Type B pancreatic cell (in vitro differentiated cells): ENCODE measurements around the gene TMEM212. TPM values are rescaled to one million over a fixed set of nuclear protein-coding genes. Genes with fewer than 3 reads are reported as not detected.

Experiments
- DNase-seq: peaks from one replicate; pipeline ENCODE4 v3.0.0; 2021; ENCODE audit warnings: mixed read lengths; ENCODE audit not compliant: unreplicated experiment; ENCODE audit errors: extremely low spot score
- H3K27ac Mint-ChIP-seq: 2 replicates; pipeline ENCODE4 v1.8.0; 2021; ENCODE audit warnings: mild to moderate bottlenecking, mixed read lengths
- H3K27me3 Mint-ChIP-seq: 2 replicates; pipeline ENCODE4 v1.8.0; 2021; ENCODE audit warnings: mixed read lengths
- H3K36me3 Mint-ChIP-seq: 2 replicates; pipeline ENCODE4 v1.8.0; 2021; ENCODE audit warnings: mixed read lengths
- H3K4me1 Mint-ChIP-seq: one replicate; pipeline ENCODE4 v1.8.0; 2021; ENCODE audit warnings: mixed read lengths; ENCODE audit not compliant: unreplicated experiment
- H3K4me3 Mint-ChIP-seq: 2 replicates; pipeline ENCODE4 v1.8.0; 2021; ENCODE audit warnings: mild to moderate bottlenecking, mixed read lengths
- H3K9me3 Mint-ChIP-seq: 2 replicates; pipeline ENCODE4 v1.8.0; 2021; ENCODE audit warnings: mixed read lengths
- CTCF ChIP-seq: fragments of 200-600 bp; sonication (generic); conservative IDR thresholded peaks from 2 replicates; pipeline ENCODE4 v1.5.0; 2021; ENCODE audit warnings: antibody characterized with exemption, mild to moderate bottlenecking
- total RNA-seq: library from RNA; stranded (reverse); gene quantifications from 2 replicates; pipeline ENCODE4 v1.2.1, GENCODE V29; 2021; ENCODE audit warnings: low replicate concordance

TMEM212 gene
- total RNA-seq, 1 donor from 2014 or later = not detected

- H3K4me1 Mint-ChIP-seq = peaks cover 11% of the 10 kb centered on the region
- H3K9me3 Mint-ChIP-seq = peaks cover 5% of the 10 kb centered on the region
- no peak overlapping the region for H3K27ac Mint-ChIP-seq
- no peak for TF ChIP-seq CTCF
- no peak for DNase-seq
- no peaks in the 10 kb centered on the region for H3K36me3 Mint-ChIP-seq
- H3K27me3 Mint-ChIP-seq = no peaks in the 10 kb centered on the region
- no peak overlapping the region for H3K4me3 Mint-ChIP-seq
Measured at GRCh38 chr3:171847133-171847532, 4.0 kb downstream of the TMEM212 start.

GRCh38 chr3:171847595-171848259, 4.6 kb downstream of the TMEM212 start:
- no peak overlapping the region for H3K4me3 Mint-ChIP-seq
- peaks cover 9% of the 10 kb centered on the region for H3K9me3 Mint-ChIP-seq
- no peak overlapping the region for H3K27ac Mint-ChIP-seq
- H3K27me3 Mint-ChIP-seq = no peaks in the 10 kb centered on the region
- H3K4me1 Mint-ChIP-seq = peaks cover 11% of the 10 kb centered on the region
- TF ChIP-seq CTCF = no peak
- H3K36me3 Mint-ChIP-seq = no peaks in the 10 kb centered on the region
- no peak for DNase-seq

GRCh38 chr3:171849617-171850319, 6.6 kb downstream of the TMEM212 start:
- DNase-seq = no peak
- H3K4me1 Mint-ChIP-seq = peaks cover 11% of the 10 kb centered on the region

GRCh38 chr3:171850320-171850959, 7.3 kb downstream of the TMEM212 start:
- peaks cover 9% of the 10 kb centered on the region for H3K9me3 Mint-ChIP-seq
- DNase-seq = no peak
- no peaks in the 10 kb centered on the region for H3K27me3 Mint-ChIP-seq
- no peak overlapping the region for H3K4me3 Mint-ChIP-seq
- peaks cover 3% of the 10 kb centered on the region for H3K36me3 Mint-ChIP-seq
- peak overlapping the region; percentile 26 for H3K27ac Mint-ChIP-seq
- H3K4me1 Mint-ChIP-seq = peaks cover 11% of the 10 kb centered on the region
- no peak for TF ChIP-seq CTCF

More at GRCh38 chr3:171849617-171850319, 6.6 kb downstream of the TMEM212 start:
- no peaks in the 10 kb centered on the region for H3K27me3 Mint-ChIP-seq
- H3K9me3 Mint-ChIP-seq = peaks cover 9% of the 10 kb centered on the region
- H3K4me3 Mint-ChIP-seq = no peak overlapping the region
- no peak for TF ChIP-seq CTCF
- H3K36me3 Mint-ChIP-seq = peaks cover 3% of the 10 kb centered on the region
- H3K27ac Mint-ChIP-seq = peak overlapping the region; percentile 26

GRCh38 chr3:171850960-171851659, 8.0 kb downstream of the TMEM212 start:
- no peak overlapping the region for H3K4me3 Mint-ChIP-seq

More at GRCh38 chr3:171850960-171851659, 8.0 kb downstream of the TMEM212 start:
- DNase-seq = no peak
- peak overlapping the region; percentile 72 for H3K27ac Mint-ChIP-seq
- H3K4me1 Mint-ChIP-seq = peaks cover 11% of the 10 kb centered on the region
- peaks cover 6% of the 10 kb centered on the region for H3K9me3 Mint-ChIP-seq
- peaks cover 3% of the 10 kb centered on the region for H3K36me3 Mint-ChIP-seq
- TF ChIP-seq CTCF = no peak
- no peaks in the 10 kb centered on the region for H3K27me3 Mint-ChIP-seq
